ENCODE results near the gene MMP11.

- TF ChIP-seq MAX (IDR thresholded peaks at IDR 0.05; ENCODE audit: low read depth, low read length) (no peak), CTCF (IDR thresholded peaks at IDR 0.05; ENCODE audit: low read depth, low read length) (no peak)
Observed at GRCh38 chr22:23772649-23773473, at the start of gene MMP11.
